ENCODE results near the gene TMEM181.
"Not testable (repeated sequence)": the region's sequence is repeated elsewhere in the genome, so short reads cannot be mapped to it uniquely, and the experiment has no call there.

TMEM181 gene

DNA sequence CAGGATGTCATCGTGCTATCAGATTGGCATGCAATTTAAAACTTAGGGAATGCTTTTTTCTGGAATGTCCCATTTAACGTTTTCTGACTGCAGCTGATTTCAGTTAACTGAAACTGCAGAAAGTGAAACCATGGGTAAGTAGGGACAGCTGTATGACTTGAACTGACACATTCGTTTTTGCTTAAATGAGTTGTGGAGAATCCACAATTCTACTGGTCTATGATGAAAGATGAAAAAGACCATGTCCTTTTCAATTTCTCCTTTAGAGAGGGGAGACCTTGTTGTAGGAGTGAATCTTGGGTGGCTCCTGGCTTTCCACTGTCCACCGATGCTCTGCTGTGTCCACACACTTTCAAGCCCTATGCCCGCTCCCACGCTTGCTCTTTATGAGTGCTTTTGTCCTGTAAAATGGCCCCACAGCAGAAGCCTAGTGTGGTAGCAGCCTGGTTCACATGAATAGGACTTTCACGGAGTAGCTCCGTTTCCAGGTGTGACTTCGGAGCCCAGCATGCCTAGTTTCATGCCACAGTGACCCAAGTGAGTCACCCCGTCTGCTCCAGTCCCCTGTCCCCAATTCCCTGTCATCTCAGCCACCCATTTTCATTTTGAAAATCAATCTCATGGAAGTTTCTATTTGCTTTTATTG lies 62.8 kb downstream of the TMEM181 start:
- DNase-seq = no peak

DNA sequence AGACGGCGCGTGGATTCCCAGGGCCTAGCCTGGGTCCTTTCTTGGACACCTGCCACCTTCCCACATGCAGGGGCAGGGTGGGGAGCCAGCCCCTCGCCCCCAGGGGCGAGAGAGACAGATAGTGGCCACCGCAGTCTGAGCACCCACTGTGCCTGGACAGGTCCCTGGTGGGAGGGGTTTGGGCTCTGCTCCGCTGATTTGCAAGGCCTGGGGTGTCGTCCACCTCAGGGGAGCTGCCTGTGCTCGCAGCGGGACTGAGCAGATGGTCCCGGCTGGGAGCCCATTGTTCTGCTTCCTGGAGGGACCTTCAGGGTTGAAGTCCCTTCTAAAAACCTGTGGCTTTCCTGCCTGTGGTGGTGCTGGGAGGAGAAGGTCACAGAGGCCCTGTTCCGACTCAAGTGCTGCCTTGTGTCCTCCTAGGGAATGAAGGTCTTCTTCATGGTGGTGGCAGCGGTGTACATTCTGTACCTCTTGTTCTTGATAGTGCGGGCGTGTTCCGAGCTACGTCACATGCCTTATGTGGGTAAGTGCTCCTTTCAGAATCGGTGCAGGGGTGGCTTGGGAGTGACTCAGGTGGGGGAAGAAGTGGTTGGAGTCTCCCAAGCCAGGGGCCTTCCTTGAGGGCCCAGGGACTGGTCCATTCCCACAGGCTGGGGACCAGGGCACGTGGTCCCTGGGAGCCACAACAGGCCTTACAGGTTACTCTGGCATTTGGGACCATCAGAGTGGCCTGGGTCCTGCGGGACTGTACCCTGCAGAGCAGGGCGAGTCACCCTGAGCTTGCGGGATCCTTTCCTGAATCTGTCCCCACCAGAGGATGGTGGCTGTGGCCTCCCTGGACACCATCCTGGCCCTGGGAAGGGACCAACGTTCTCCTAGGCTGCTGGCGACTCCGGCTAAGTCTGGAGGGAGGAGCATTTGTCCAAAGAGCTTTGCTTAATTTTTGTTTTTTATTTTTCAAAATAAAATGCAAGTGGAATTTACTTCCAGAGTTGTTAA lies 65.1 kb downstream of the TMEM181 start:
- DNase-seq = no peak

DNA sequence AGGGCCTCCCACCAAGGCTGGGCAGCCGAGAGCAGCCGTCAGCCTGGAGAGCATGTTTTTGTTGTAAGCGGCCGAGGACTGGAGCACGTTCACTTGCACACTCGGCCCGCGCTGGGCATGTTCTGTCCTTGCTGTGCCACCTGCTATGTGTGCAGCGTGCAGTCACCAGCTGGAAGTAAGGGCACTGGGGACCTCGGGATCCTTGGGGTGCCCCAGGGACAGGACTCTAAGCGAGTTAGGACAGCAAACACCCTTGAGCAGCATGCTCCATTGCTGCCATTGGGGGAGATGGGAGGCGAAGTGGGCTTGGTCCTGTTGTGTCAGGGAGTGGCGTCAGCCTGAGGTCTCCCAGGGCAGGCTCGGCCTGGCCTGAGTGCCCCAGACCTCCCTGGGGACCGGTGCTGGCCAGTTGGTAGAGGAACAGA lies 66.0 kb downstream of the TMEM181 start:
- DNase-seq = no peak

DNA sequence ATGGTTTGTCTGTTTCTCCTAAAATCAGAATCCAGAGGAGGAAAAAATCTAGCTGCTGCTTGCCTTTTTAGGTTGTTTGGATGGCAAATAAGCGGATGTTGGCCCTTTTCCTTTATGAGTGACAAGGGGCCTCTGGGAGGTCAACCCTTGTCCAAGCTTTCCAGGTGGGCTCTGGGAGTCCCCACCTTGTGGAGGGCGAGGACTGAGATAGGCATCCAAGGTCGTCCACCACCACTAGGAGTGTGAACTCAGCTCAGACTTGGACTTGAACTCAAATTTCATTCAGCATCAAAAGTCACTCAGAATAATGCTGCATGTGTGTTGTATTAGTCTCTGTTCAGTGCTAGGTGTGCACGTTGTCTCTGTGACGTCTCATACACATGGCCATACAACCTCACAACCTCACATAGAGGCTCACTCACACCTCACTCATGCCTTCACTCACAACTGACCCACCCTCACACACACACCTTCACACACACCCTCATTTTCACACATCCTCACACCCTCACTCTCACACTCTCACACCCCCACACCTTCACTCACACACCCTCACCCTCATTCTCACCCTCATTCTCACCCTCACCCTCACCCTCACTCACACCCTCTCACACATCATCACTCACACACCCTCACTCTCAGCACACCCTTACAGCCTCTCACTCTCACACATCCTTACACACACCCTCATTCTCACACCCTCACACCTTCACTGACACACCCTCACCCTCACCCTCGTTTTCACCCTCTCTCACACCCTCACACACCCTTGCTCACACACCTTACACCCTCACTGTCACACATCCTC lies 66.7 kb downstream of the TMEM181 start:
- DNase-seq = no peak

DNA sequence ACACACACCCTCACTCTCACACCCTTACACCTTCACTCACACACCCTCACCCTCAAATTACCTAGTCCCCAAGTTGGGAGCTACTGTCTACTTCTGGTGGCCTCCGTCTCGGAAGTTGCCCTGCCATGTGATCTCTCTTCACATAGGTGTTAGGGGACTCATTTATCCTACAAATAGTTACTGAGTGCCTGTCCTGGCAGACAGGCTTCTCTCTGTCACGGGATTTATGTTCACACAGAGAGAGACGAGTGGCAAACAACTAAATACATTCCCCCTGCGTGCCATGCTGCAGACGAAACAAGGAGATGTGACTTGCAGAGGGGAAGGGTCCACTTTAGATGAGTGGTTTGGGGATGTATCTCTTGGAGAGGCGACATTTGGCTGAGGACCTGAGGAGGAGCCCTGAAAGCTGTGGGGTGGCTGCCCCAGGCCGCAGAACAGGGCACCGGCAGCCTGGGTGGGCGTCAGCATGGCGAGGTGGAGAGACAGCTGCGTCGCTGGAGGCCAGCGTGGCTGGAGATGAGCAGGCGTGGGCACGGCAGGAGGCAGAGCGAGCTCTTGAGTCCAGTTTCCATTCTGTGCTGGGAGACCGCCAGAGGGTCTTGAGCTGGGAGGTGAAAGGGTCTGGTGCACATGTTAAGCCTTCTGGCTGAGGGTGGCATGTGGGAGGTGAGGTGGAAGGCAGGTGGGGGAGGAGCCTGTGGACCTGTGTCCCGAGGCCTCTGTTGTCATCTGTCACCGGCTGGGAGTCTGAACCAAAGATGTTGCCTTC lies 67.5 kb downstream of the TMEM181 start:
- no peak for DNase-seq

DNA sequence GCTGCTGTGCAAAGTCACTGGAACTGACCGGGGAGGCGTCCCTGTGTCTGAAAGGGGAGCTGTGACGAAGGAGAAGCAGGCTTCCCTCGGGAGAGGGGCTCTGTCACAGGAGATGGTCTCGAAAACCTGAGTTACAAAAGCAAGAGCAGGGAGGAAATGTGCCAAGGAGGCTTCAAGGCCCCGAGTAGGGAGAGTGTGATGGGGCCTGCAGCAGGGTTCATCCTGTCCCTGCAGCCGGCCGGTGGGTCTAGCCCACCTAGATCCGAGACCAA lies 68.0 kb downstream of the TMEM181 start:
- no peak for DNase-seq

DNA sequence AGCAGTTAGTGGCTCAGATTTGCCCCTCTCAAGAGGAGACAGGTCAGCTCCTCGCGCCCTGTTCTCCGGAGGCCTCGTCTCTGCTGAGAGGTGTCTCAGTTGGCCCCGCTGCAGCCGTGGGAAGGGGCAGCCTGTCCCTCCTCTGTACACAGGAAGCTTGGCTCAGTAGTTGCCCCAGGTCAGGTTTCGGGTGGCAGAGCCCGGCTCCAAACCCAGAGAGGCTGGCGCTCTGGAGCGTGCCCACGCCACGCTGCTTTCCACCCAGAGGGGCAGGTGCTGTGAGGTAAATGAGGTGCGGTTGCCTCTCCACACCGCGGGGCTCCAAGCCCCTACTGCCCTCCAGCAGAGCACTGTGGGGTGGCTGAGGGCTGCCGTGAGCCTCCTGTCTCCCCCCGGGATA lies 68.7 kb downstream of the TMEM181 start:
- no peak for DNase-seq

DNA sequence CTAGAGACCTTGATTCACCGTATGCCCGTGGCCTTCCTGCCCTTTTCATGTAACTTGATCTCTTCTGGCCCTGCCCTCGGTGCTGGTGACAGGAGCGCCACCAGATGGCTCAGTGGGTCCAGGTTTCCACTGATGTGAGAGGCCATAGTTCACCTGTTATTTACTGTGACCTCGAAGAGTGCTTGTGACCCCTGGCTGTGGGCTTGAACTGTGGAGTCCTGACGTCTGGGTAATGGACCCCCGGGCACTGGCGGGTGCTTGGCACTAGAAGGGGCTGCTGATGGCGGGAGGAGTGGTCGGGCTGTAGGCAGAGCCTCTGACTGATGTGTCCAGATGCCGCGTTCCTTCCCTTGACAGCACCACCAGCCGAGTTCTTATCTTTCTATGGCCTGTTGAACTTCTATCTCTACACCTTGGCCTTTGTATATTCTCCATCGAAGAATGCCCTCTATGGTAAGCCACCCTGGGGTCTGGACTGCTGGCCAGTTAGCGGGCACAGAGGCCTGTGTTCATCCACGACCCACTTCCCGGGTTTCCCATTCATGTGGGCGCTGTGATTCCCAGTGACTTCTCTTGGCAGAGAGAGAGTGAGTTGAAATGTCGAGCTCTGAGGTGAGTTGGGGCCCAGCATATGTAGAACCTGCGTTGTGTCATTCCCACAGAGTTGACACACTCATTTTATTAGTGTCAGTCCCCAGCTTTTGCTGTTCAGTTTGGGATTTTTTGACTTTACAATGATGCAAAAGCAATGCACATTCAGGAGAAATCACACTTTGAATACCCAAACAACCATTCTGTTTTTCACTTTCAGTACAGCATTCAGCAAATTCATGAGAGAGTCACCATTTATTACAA lies 69.7 kb downstream of the TMEM181 start:
- no peak for DNase-seq

DNA sequence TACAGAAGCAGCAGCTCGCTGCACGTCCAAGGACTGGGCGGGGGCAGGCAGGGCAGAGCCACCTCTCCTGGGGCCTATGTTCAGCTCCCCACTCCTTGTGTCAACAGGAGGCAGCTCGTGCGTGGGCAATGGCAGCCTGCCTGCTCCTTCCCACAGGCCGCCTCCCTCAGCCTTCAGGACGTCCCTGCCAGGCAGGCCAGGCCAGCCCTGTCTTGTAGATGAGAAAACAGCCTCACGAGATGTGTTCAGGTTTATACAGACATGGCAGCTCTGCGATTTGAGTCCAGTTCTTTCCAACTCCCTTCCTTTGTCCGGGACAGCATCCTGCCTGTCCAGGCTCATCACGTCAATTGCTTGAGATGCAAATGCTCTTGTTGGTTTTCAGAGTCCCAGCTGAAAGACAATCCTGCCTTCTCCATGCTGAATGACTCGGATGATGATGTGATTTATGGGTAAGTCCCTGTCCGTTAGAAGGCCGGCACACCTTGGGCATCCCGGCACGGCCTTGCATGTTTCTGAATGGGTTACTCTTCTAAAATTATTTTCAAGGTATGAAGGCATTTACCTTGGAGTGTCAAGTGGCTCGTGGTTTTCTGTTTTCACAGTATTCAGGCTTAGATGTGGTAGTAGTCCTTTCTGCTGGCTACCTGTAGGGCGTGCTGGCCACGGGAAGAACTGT lies 71.2 kb downstream of the TMEM181 start:
- DNase-seq = no peak

DNA sequence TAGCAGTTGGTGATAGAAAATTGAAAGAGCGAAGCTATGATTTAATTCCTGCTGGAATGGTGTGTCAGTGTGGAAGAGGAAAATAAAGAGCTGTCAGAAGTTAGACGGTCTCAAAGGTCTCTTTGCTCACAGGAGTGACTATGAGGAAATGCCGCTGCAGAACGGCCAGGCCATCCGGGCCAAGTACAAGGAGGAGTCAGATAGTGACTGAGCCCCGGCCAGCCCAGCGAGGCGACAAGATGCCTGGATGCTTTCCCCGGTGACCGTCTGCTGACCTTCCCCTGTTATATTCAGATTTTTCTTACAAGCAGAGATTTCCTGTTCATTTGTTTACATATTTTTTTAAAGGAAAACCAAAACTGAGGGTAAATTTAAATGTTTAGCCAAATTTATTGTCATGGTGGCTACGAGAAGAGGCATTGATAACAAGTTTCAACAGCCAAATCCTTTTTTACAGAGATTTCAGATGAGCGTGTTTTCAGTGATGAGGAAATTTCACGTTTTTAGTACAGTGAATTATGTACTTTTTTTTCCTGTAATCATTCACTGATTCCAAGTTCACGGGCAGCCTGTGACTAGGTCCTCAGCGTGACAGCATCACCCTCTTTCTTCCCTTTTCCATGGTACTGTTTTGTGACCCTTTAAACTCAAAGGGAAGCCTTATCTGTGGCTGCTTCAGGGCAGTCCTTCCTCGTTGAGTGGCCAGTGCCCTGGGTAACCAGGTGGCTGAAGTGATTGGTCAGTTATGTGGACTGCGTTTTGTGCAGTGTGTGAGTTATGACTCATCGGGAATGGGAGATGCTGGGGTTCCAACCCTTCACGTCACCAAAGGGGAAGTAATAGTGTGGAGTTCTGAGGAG lies 72.0 kb downstream of the TMEM181 start:
- no peak for DNase-seq

DNA sequence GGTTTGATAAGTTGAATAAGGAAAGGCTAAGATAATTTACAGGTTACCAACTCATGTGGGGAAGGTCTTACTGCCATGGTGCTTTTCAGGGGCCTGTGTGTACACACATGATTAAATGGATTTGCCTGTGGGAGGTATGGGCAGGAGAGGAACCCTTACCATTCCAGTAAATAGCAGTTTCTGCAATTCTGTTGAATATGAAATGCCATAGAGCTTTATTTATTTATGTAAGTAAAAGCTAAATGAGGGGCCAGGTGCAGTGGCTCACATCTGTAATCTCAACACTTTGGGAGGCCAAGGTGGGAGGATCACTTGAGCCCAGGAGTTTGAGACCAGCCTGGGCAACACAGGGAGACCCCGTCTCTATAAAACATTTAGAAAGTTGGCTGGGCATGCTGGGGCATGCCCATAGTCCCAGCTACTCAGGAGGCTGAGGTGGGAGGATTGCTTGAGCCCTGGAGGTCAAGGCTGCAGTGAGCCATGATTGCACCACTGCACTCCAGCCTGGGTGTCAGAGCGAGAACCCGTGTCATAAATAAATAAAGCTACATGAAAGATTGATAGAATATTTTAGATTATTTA lies 72.7 kb downstream of the TMEM181 start:
- not testable (repeated sequence) for DNase-seq

DNA sequence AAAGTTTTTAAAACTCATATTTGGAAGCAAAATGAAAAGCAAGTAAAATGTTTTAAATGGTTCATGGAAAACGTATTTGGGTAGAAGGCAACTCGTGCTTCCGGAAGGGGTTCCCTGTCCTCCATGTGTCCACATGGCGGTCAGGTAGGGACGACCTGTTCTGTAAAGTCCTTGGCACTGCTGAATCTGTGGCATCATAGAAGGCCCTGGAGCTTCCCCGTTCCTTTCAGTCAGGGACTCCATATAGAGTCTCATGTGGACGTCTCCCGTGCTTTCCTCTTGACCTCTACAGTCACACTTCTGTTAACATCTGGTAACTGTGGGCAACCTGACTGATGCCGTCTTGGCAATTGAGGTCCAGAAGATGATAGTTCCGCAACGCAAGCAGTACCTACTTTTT lies 73.2 kb downstream of the TMEM181 start:
- DNase-seq = no peak

DNA sequence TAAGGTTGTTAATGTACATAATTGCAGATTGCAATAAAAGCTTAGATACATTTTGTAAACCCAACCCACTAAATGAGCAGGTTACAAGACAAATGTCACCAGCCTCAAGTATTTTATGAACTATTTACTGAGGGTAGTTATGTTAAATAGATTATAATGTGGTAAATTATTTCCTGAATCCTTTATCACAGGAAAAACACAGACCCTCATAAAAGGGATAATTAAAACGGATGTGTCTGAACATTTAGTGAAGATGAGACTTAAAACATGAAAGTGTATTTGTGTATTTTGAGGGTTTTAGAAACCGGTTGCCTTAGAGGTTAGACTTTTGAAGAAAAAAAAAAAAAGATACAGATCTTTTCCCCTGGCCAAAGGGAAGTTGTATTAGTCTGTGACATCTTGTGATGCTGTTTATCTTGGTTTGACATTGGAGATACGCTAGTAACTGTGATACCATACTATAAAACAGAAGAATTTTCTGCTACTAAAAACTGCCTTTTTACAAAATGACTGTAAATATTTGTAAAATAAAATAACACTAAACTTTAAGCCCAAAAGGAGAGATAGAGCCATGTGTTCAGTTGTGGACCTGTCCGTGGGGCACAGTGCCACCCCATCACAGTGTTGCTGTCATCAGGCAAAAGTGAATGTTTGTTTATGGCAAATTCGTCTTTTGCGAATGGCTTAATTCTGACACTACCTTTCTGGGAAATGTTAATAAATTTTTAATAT lies 75.0 kb downstream of the TMEM181 start:
- no peak for DNase-seq

DNA sequence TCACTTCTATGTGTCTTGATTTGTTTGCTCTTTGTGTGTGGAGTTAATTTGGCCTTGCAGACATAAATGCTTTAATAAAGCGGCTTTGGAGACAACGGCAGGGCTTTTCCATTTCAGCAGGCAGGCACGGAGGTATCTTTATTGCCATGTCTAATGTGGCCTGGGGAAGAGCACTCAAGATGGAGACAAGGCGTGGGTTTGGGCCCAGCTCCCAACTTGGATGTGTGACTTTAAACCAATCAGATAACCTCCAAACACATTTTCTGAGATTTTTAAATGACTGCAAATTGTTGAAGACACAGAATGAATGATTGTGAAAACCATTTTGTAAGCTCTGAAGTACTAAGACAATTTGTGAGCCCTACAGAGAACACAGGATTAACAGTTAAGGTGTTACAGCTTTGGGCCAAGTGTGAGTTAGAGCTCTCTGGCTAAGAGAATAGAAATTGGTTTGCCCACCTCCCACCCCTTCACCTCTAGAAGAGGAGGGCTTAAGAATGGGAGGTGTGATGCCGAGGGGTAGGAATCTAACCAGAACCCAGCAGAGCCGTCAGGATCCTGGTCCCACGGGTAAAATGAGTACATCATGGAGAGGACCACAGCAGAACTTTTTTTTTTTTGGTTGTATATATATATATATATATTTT lies 75.7 kb downstream of the TMEM181 start:
- no peak for DNase-seq

DNA sequence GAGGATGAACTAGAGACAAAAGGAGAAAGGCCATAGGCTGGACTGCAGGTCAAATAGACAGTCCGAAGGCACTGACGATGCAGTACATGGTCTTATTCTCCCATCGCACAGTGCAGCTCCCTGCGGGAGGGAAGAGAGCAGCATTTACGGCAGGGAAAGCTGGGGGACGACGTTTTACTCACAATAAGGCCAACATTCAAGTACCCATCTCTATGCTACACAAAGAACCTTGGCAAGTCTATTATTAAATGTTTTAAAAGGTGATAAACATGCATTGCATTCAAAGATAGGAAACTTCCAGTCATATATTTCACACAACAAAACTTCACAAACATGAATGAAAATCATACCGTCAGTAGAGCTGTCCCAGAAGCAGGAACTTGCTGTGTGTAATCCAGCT lies 76.9 kb downstream of the TMEM181 start:
- DNase-seq = no peak

DNA sequence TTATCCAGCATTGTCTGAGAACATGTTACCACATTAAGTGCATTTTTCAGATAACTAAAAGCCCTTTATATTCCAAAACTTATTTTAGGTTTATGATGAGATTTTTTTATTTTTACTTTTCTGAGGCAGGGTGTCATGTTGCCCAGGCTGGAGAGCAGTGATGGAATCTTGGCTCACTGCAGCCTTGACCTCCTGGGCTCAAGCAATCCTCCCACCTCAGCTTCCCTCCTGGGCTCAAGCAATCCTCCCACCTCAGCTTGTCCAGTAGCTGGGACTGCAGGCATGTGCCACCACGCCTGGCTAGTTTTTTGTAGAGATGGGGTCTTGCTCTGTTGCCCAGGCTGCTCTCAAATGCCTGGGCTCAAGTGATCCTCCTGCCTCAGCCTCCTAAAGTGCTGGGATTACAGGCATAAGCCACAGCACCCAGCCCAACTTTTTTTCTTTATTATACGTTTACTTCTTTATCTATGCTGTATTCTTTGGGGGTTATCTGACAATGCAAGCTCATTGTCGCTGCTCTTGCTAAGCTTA lies 78.5 kb downstream of the TMEM181 start:
- no peak for DNase-seq

DNA sequence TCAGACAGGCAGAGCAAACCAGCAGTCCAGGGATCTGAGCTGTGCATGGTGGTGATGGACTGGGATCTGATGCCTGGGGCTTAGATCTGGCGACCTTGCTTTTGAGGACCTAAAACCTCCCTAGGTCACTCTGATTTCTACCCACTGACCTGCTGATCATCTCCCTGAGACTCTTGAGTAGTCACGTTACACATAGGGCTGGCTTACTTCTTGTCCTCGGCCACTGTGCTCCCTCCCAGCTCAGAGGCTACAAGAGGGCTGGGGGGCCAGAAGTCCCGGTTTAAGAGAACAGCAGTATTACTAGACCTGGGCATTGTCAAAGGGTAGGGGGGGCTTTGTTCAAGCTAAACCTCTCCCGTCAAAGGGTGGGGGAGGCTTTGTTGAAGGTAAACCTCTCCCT lies 79.2 kb downstream of the TMEM181 start:
- DNase-seq = no peak

DNA sequence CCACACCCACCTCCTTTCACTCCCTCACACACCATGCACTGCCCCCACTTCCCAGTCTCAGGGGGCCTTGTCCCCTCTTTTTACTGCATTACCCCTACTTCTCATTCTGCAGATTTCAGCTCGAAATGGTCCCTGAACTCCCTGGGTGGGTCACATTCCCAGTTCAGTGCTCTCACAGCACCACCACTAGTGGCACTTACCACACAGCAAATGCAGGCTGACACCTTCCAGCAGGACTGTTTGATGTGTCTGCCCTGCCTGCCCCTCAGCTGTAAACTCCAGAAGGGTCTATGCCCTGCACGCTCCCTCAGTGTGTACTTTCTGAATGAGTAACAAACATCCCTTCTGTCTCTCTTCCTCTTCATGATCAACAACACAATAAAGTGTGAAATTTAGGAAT lies 80.6 kb downstream of the TMEM181 start:
- no peak for DNase-seq

All from activated CD4-positive, alpha-beta T cell treated with anti-CD3 and anti-CD28 coated beads, Interleukin-2, amount 50 U/mL, for 16 hours (primary cell).